Stimulated activated CD8-positive, alpha-beta memory T cell treated with anti-CD3 and anti-CD28 coated beads, Interleukin-15, amount 100 ng/mL, for 4 hours (primary cell): ENCODE results near the gene GALNT5.
"Not testable (repeated sequence)": the region's sequence is repeated elsewhere in the genome, so short reads cannot be mapped to it uniquely, and the experiment has no call there.

Experiments used
- DNase-seq, 2 donors: peaks; one replicate each; pipeline ENCODE4 v3.0.0-alpha.2; 2020; ENCODE audit warnings: low read depth in 2 of 2

Gene GALNT5, protein sequence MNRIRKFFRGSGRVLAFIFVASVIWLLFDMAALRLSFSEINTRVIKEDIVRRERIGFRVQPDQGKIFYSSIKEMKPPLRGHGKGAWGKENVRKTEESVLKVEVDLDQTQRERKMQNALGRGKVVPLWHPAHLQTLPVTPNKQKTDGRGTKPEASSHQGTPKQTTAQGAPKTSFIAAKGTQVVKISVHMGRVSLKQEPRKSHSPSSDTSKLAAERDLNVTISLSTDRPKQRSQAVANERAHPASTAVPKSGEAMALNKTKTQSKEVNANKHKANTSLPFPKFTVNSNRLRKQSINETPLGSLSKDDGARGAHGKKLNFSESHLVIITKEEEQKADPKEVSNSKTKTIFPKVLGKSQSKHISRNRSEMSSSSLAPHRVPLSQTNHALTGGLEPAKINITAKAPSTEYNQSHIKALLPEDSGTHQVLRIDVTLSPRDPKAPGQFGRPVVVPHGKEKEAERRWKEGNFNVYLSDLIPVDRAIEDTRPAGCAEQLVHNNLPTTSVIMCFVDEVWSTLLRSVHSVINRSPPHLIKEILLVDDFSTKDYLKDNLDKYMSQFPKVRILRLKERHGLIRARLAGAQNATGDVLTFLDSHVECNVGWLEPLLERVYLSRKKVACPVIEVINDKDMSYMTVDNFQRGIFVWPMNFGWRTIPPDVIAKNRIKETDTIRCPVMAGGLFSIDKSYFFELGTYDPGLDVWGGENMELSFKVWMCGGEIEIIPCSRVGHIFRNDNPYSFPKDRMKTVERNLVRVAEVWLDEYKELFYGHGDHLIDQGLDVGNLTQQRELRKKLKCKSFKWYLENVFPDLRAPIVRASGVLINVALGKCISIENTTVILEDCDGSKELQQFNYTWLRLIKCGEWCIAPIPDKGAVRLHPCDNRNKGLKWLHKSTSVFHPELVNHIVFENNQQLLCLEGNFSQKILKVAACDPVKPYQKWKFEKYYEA

DNA sequence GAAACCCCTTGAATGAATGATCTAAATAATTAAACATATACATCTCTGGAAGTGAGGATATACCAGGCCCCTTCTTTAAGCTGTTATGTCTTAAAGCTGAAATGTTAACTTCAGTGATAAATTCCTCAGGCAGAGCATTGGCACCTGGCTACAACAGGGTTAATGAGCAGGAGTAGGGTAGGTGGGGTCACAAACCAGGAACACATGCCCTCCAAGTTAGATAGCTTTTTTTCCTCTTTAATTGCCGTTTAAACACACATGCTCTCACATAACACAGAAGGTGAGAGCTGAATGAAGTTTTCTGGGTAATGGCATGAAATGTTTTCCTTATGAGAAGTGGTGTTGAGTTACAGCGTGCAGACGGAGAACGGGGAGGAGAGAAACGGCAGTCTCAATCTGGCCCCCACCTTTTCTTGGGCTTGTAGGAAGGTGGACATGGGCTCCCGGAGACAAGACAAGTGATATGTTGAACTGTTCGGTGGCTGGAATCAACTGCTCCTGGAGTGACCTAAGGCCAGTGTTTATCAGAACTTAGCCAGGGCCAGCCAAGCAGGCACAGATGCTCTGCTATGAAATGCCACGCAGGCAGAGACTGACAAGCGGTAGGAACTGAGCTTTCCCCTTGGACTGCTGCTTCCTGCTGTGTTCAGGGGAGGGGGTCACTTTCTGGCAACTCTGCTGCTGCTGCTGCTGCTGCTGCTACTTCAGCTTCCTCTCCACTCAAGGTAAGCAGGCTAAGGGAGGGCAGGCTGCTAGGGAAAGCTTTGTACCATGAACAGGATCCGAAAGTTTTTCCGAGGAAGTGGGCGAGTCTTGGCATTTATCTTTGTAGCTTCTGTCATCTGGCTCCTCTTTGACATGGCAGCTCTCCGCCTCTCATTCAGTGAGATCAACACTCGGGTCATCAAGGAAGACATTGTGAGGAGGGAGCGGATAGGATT is at the start of gene GALNT5:
GALNT5 (plus strand) TSS at position 394 of the 941 bp plus-strand sequence; CDS start at position 772, 378 bp downstream.
- no peak for DNase-seq

DNA sequence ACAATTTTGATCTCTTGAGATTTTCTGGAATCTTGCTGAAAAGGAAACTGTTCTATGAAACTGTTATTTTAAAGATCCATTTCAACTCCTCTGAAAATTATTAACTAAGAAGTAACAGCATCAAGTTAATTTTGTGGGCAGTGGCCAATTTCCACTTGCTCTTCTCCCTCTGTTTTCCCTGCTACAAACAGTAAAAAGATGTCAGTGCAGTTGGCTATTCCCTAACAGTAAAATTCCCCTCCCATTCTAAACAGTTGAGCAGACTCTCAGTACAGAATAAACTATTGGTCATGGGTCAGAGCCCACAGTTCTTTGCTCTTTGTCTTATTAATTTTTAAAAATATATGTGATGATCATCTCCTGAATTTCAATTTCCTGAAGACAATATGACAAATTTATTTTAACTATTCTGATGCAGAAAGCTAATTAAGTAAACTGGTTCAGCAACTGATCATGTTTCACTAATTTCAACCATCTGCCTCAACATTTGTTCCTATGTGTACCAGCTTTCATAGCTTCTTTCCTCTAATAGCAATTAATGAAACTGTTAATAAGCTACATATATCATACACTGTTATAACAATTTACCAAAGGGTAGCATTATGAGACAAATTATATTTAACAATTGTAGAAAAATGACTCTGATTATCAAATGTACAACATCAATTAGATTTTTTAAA is 41.1 kb upstream of the GALNT5 start:
- no peak for DNase-seq

DNA sequence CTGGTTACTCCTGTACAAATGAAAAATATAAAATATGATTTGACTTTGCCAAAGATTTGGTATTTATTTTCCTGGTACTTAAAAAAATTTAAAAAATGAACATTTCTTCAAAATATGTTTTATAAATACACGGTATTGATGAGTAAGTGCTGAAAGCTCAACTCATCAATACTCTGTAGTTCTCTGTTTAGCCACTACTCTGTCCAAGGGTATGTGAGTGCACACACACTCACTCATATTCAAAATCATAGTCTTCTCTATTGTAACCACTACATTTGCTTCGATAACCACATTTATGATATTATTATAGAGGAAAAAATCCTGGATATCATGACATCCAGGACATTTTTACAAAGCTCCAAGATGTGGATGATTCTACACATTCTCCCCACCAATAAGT is 40.1 kb upstream of the GALNT5 start:
- DNase-seq = no peak

DNA sequence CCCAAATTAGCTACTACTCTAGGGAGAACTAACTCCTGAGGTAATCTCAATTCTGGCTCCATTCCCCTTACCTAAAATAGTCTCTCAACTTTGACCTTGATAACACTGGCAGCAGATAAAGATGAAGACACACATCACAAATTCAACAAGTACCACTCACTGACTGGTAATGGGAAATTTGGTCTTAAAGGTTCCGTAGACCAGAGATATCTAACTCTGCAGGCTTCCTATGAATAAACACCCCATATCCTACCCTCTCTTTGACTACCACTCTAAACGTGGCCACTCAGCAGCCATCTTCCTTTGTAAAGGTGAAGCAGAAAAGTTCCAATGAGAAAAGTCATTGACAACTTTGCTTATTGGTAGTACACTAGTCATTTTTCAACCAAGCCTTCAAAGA is 38.6 kb upstream of the GALNT5 start:
- DNase-seq = no peak

DNA sequence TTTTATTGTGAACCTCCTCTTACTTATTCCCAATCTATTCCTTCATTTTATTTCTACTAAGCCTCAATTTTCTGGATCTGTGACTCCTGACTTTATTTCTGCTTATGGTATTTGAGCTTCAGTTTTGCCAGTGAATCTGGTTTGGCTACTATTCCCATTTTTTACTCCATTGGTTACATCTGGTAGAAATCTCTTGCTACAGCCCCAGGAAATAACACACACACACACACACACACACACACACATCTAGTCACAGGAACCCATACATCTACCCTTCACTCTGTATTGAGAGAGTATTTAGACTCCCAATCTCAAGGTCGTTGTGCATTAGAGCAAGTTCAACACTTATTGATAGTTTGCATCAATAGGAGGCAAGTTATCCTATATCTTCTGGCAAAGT is 37.0 kb upstream of the GALNT5 start:
- no peak for DNase-seq

DNA sequence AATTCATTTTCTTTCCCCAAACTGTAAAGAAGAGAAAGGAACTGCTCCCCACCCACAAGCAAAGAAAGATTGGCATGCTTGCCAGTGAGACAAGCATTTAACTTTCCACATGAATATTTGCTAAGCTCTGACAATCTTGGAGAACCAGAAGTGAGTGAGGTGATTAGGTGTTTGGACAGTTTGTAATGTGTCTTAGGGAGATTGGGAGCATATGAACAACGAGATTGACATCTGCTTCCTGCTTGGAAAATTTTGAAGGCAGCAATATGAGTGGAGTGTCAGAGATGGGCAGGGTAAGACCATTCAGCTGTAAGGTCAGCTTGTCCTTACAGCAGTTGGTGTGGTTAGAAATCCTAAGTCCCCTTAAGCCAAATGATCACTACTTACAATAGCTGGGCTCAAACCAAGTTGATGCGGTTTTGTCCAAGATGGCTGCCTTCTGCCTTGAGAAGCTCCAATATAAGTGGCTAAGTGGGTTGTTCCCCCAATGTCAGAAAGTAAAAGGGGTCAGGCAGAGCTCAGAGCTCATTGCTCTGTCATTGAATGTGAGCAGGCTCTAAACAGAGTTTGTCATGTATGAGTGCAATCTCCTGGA is 36.0 kb upstream of the GALNT5 start:
- no peak for DNase-seq

DNA sequence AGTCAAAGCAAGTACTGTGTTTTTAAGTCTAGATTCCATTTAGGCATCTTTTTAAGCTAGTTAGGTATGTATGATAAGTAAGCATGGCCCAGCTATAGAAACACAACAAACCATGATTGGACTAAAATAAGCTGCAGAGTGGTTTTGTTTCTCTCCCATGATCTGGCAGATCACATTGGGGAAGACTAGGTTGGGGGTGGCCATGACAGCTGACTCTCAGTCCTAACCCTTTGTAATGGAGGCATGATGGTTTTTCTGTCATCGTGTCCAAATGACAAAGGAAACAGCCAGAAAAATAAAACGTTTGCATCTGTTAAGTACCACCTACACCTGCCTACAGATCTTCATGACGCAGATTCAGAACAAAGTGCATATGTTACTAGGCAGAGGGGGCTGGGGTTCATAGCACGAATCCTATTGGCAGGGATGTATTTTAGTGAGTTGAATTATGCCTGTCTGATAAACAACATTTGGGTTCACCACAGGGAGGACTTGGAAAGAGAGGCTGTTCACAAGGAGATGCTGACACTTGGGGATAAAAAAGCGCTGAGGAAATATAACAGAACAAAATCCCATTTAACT is 33.8 kb upstream of the GALNT5 start:
- no peak for DNase-seq

DNA sequence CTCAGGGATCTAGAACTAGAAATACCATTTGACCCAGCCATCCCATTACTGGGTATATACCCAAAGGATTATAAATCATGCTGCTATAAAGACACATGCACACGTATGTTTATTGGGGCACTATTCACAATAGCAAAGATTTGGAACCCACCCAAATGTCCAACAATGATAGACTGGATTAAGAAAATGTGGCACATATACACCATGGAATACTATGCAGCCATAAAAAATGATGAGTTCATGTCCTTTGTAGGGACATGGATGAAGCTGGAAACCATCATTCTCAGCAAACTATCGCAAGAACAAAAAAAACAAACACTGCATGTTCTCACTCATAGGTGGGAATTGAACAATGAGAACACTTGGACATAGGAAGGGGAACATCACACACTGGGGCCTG is 33.1 kb upstream of the GALNT5 start:
- not testable (repeated sequence) for DNase-seq

DNA sequence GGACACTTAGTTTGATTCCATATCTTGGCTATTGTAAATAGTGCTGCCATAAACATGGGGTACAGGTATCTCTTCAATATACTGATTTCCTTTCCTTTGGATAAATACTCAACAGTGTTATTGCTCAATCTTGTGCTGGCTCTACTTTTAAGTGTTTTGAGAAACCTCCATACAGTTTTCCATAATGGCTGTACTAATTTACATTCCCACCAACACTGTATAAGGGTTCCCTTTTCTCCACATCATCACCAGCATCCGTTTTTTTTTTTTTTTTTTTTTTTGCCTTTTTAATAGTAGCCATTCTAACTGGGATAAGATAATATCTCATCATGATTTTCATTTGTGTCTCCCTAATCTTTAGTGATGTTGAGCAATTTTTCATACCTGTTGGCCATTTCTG is 29.9 kb upstream of the GALNT5 start:
- no peak for DNase-seq

DNA sequence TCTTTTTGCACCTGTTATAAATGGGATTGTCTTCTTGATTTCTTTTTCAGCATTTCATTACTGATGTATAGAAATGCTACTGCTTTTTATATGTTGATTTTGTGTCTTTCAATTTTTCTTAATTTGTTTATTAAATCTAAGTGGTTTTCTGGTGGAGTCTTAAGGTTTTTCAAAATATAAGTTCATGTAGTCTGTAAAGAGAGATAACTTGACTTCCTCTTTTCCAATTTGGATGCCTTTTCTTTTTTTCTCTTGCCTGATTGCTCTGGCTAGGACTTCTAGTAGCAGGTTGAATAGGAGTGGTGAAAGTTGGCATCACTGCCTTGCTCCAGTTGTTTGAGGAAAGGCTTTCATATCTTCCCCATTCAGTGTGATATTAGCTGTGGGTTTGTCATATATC is 28.6 kb upstream of the GALNT5 start:
- no peak for DNase-seq

DNA sequence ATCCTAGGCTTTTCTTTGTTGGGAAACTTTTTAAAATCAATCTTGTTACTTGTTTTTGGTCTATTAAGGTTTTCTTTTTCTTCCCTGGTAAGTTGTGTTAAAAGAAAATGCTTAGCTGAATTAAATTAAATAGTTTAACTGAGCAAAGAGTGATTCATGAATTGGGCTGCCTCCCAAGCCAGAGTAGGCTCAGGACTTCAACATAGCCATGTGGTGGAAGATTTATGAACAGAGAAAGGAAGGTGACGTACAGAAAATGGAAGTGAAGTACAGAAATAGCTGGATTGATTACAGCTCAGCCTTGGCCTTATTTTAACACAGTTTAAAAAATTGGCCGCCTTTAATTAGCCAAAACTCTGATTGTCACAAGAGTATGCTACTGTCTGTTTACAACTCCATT is 27.9 kb upstream of the GALNT5 start:
- no peak for DNase-seq

DNA sequence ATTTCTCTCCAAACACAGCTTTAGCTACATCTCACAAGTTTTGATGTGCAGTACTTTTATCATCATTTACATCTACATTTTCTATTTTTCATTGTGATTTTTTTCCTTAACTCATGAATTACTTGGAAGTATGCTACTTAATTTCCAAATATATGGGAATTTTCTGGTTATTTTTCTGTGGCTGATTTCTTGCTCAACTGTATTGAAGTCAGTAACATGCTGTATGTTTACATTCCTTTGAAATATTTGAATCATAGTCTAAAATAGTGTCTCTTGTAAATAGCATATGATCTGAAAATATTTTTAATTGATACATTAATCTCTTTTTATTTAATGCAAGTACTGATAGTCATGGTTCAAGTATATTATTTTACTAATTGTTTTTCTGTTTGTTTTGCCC is 26.0 kb upstream of the GALNT5 start:
- DNase-seq = no peak

DNA sequence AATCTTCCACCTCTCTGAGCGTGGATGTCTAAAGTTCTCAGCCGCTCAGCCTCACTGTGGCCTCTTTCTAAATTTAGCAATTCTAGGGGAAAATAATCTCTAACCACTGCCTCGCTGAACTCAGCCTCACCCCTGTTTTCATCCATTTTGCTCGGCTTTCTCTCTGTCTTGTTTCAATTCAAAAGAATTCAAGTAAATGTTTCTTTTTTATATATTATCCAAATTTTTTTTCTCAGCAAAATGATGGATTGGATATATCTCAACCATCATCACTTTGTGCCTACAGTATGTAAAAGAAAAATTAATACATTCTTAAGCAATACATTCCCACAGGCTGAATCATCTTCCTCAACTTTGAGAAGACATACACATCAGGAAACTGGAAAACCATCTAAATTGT is 24.0 kb upstream of the GALNT5 start:
- DNase-seq = no peak

DNA sequence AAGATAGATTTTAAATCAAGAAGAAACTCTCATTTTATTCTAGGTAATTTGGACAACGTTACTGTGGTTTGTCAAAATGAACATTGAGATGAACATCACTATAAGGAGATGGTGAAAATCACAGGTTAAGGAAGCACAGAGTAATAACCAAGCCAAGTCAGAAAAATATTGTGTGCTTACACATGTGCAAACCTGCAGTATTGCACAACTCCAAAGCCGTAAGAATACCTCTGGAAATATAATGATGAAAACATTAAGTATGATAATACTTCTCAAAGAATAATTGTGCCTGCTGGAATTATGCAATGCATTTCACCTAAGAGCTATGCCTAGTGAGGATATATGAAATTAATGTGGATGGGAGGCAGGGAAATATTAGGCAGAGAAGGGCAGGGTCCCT is 21.1 kb upstream of the GALNT5 start:
- no peak for DNase-seq

DNA sequence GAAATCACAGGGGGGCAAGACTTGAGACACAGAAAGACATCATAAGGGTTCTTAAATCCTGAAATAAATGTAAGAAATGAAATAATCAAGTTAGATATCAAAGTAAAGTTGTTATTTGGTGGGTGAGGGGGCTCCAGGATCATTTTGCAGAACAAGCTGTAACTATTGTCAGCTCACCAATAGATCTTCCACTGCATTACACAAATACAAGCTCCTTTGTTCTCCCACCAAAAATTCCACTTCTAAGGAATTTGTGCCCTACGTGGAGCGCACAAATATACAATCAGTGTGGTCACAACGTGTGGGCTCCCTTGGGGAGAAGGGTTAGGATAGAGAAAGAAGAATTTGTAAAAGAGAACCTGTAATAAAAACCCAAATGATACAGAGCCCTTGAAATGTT is 19.2 kb upstream of the GALNT5 start:
- DNase-seq = no peak

DNA sequence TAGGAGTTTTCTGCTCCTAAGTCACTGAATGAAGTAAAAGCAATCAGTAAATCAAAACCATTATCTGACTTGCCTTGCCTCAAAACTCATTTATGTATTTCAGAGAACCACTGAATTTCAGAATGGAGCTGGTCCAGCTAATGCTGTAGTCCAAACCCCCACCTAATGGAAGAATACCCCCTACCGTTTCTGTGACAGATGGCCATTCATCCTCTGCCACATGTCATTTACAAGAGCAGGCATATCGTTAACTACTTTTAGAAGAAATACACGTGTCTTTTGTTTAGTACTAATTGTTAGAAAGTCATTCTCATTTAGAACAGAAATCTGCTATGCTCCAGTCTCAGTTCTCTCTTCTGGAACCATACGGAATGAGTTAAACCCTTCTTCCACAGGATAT is 12.8 kb upstream of the GALNT5 start:
- DNase-seq = no peak

DNA sequence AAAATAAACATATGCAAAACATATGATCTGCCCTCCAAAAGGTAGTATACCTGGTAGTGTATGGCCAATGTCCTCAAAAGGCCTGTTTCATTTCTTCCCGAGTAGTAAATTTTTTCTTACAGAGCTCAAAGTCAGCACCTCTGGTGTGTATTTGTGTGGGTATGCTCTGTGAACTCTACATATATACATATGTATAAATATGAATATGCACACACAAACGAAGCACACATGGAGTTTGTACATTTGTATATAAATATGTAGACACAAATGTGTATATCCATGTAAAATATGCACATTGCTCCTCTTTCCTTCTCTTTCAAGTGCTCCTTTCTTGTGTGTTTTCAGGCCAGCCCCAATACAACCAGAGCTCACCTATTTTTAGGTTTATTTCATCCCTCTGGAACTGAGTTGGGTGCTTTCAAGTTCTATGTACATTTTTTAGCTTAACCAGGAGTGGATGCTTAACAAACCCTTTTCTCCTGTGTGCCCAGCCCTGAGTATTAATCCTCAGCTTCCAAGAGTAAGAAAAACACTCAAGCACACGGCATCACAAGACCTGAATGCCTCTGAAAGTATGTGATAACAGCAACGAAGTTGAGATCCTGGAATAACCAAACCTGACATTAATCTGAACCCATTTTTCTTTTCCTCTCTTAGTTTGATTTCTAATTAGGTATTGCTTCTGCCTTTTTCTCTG is 12.2 kb upstream of the GALNT5 start:
- no peak for DNase-seq

DNA sequence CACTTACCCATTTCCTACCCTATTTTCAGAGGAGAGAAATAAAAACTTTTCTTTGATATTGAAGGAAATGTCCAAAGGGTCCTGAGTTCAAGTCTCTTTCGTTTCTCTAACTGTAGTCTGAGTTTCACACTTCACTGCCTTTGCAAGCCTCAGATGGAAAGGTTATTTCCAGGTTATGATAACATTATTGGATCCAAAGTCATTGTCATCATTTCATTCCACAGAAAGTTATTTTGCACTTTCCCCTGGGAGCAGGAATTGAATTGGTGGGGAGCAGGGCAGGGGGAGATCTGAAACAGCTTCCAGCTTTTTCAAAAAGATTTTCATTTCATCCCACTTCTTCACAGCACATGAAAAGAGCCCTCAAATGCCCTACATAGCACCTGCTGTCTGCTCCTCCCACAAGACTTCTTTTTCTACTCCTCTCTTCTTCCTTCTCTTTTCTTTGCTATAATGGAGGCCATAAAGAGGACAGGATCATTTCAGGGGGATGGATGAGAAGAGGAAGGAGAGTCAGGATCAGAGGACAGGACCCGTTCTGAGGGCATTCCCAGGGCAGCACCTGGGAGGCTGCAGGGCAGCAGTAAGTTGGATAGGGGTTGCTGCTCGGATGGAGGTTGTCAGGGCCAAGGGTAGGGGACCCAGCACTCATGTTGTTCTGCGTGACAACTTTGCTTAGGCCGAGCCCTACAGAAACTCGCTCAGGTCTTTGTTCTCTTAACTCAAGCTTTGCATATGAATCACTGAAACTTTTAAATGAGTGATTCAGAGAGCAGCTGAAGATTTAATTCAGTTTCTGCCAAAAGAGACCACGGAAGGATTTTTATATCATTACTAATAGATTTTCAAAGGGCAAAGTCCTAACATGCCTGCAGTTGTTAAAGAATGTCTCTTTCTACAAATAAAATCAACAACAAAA is 11.4 kb upstream of the GALNT5 start:
- DNase-seq = no peak
